Effector memory CD4-positive, alpha-beta T cell (primary cell): ENCODE data around the gene GPR39.
"Not testable (repeated sequence)": the region's sequence is repeated elsewhere in the genome, so short reads cannot be mapped to it uniquely, and the experiment has no call there.

ENCODE experiments used
- DNase-seq, 3 donors: peaks; one replicate each; pipeline ENCODE4 v3.0.0-alpha.2; 2020
- H3K27ac ChIP-seq: 2 replicates; pipeline ENCODE4 v1.7.0; 2013; ENCODE audit warnings: mild to moderate bottlenecking, low read length, moderate library complexity; ENCODE audit not compliant: insufficient read depth, poor library complexity, severe bottlenecking
- H3K27me3 ChIP-seq: replicated peaks from 2 replicates; pipeline ENCODE4 v1.7.0; 2013; ENCODE audit warnings: mild to moderate bottlenecking, low read length; ENCODE audit not compliant: insufficient read depth, control insufficient read depth, poor library complexity, severe bottlenecking
- H3K36me3 ChIP-seq: 2 replicates; pipeline ENCODE4 v1.7.0; 2013; ENCODE audit warnings: mild to moderate bottlenecking, low read length, moderate library complexity; ENCODE audit not compliant: control insufficient read depth, insufficient read depth
- H3K4me1 ChIP-seq: 2 replicates; pipeline ENCODE4 v1.7.0; 2013; ENCODE audit warnings: low read length, mild to moderate bottlenecking; ENCODE audit not compliant: control insufficient read depth, insufficient read depth, poor library complexity, severe bottlenecking
- H3K4me3 ChIP-seq: 2 replicates; pipeline ENCODE4 v1.7.0; 2013; ENCODE audit warnings: low read length, low read depth, mild to moderate bottlenecking; ENCODE audit not compliant: insufficient read depth, poor library complexity, severe bottlenecking
- H3K9me3 ChIP-seq: 2 replicates; pipeline ENCODE4 v1.7.0; 2013; ENCODE audit warnings: mild to moderate bottlenecking, low read length, moderate library complexity; ENCODE audit not compliant: control insufficient read depth

Gene GPR39

DNA sequence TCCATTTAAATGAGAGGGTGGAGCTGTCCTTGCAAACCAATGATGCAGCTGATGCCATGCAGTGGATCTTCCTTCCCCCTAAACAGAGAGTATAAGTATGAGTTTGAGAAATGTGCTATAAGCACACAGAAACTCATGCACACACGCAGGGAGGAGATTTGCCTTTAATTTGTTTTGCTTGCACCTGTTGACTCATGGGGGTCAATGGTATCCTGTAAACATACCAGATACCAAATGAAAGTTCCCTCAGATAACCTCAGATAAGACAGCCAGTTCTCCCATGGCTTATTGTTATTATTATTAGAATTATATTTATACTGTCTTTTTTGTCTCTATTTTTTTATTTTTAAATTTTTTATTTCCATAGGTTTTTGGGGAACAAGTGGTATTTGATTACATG is 29.5 kb upstream of the GPR39 start:
- H3K4me3 ChIP-seq = no peak overlapping the region
- H3K4me1 ChIP-seq = no peaks in the 10 kb centered on the region
- no peaks in the 10 kb centered on the region for H3K27me3 ChIP-seq
- no peak overlapping the region for H3K27ac ChIP-seq
- no peaks in the 10 kb centered on the region for H3K9me3 ChIP-seq
- no peaks in the 10 kb centered on the region for H3K36me3 ChIP-seq
- DNase-seq = no peak

DNA sequence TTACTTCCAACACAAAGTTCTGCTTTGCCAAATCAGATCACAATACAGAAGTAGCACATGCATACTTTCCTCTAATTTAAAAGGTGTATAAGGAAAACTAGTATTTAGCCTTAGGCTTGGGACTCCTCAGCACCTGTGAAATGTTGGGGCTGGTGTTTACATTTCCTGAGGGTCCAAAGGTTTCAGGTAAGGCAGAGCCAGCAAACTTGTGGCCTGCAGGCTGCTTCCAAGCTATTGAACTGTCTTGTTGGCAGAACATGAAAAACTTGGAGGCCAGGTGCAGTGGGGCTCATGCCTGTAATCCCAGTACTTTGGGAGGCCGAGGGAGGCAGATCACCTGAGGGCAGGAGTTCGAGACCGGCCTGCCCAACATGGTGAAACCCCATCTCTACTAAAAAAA is 26.5 kb upstream of the GPR39 start:
- no peaks in the 10 kb centered on the region for H3K9me3 ChIP-seq
- H3K27ac ChIP-seq = no peak overlapping the region
- no peak for DNase-seq
- no peaks in the 10 kb centered on the region for H3K27me3 ChIP-seq
- H3K4me3 ChIP-seq = no peak overlapping the region
- no peaks in the 10 kb centered on the region for H3K36me3 ChIP-seq
- H3K4me1 ChIP-seq = no peaks in the 10 kb centered on the region

GRCh38 chr2:132391378-132391777 is 25.2 kb upstream of the GPR39 start:
- no peaks in the 10 kb centered on the region for H3K36me3 ChIP-seq
- H3K27ac ChIP-seq = no peak overlapping the region
- H3K9me3 ChIP-seq = no peaks in the 10 kb centered on the region
- no peak overlapping the region for H3K4me3 ChIP-seq
- H3K27me3 ChIP-seq = no peaks in the 10 kb centered on the region
- DNase-seq = no peak
- H3K4me1 ChIP-seq = no peaks in the 10 kb centered on the region

- no peaks in the 10 kb centered on the region for H3K36me3 ChIP-seq
- DNase-seq = no peak
- no peak overlapping the region for H3K27ac ChIP-seq
- no peaks in the 10 kb centered on the region for H3K4me1 ChIP-seq
- no peak overlapping the region for H3K4me3 ChIP-seq
- H3K27me3 ChIP-seq = no peaks in the 10 kb centered on the region
- H3K9me3 ChIP-seq = no peaks in the 10 kb centered on the region
These were observed 24.4 kb upstream of the GPR39 start for GRCh38 chr2:132392221-132392620.

DNA sequence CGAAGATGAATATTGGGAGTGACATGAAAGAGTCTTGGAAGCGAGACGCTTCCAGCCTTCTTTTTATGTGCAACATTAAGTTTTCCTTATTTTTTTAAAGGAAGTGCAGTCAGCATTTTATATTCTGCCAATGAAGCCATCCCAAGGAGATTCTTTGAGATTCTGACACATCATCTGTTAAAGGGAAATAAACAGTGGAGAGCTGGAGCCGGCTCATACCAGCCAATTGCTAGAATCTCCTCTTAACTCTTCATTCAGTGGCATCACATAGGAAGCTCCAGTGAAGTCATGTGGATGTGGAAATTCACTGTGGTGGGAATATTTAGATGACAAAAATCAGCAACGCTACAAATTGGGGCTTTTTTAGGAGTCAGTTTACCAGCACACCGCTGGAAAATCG is 23.7 kb upstream of the GPR39 start:
- H3K4me3 ChIP-seq = no peak overlapping the region
- DNase-seq = no peak
- H3K4me1 ChIP-seq = no peaks in the 10 kb centered on the region
- H3K27me3 ChIP-seq = no peaks in the 10 kb centered on the region
- H3K27ac ChIP-seq = no peak overlapping the region
- H3K36me3 ChIP-seq = no peaks in the 10 kb centered on the region
- no peaks in the 10 kb centered on the region for H3K9me3 ChIP-seq

GRCh38 chr2:132397042-132397441 is 19.6 kb upstream of the GPR39 start:
- DNase-seq, H3K27ac ChIP-seq, H3K4me3 ChIP-seq, H3K9me3 ChIP-seq, H3K4me1 ChIP-seq, H3K36me3 ChIP-seq, H3K27me3 ChIP-seq: not testable (repeated sequence)

- no peaks in the 10 kb centered on the region for H3K9me3 ChIP-seq
- no peaks in the 10 kb centered on the region for H3K27me3 ChIP-seq
- no peaks in the 10 kb centered on the region for H3K36me3 ChIP-seq
- no peaks in the 10 kb centered on the region for H3K4me1 ChIP-seq
- no peak for DNase-seq
- H3K4me3 ChIP-seq = no peak overlapping the region
- no peak overlapping the region for H3K27ac ChIP-seq
These were observed 16.3 kb upstream of the GPR39 start for GRCh38 chr2:132400169-132400900.

DNA sequence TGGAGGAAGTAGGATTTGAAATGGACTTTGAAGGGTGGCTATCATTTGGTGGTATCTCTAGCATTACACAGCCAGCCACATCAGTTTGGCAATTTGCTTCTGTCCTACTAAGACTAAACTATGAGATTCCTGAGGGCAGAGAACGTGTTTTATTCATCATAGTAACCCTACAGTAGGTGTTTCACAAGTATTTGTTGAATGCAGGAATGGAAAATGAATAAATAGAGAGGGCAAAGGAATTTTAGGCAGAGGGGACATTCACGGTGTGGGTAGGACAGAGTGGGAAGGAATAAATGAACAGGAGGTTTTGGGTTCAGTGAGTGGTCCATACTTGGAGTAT is 15.7 kb upstream of the GPR39 start:
- no peak for DNase-seq
- Histone ChIP-seq H3K27ac (no peak overlapping the region), H3K27me3 (no peaks in the 10 kb centered on the region), H3K9me3 (no peaks in the 10 kb centered on the region), H3K4me1 (no peaks in the 10 kb centered on the region), H3K36me3 (no peaks in the 10 kb centered on the region), H3K4me3 (no peak overlapping the region)

DNA sequence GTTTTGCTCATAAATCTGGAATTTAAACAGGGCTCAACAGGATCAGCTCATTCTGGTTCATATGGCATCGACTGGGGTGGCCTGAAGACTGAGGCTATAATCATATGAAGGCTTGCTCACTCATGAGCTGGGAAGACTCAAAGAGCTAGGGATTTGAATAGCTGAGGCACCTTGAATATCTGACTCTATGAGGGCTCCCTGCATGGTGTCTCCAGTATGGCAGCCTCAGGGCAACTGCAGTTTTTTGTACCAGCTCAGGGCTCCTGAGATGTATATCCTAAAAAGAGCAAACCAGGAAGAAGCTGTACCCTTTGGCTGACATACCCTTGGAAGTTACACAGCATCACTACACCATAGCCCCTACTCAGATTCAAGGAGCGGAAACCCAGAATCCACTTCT is 15.3 kb upstream of the GPR39 start:
- Histone ChIP-seq H3K9me3 (no peaks in the 10 kb centered on the region), H3K4me3 (no peak overlapping the region), H3K4me1 (no peaks in the 10 kb centered on the region), H3K27me3 (no peaks in the 10 kb centered on the region), H3K36me3 (no peaks in the 10 kb centered on the region), H3K27ac (no peak overlapping the region)
- DNase-seq = no peak

GRCh38 chr2:132403146-132403545 is 13.5 kb upstream of the GPR39 start:
- DNase-seq = no peak
- Histone ChIP-seq H3K4me1 (no peaks in the 10 kb centered on the region), H3K27me3 (no peaks in the 10 kb centered on the region), H3K4me3 (no peak overlapping the region), H3K27ac (no peak overlapping the region), H3K9me3 (no peaks in the 10 kb centered on the region), H3K36me3 (no peaks in the 10 kb centered on the region)
